NCI-H2196 (cell line): ENCODE data around the gene MT1E.
"Not testable (repeated sequence)": the region's sequence is repeated elsewhere in the genome, so short reads cannot be mapped to it uniquely, and the experiment has no call there.

ENCODE experiments used
- DNase-seq: peaks from one replicate; lab custom pipeline; 2025; ENCODE audit not compliant: unreplicated experiment; lab: John Stamatoyannopoulos, UW

Gene MT1E

DNA sequence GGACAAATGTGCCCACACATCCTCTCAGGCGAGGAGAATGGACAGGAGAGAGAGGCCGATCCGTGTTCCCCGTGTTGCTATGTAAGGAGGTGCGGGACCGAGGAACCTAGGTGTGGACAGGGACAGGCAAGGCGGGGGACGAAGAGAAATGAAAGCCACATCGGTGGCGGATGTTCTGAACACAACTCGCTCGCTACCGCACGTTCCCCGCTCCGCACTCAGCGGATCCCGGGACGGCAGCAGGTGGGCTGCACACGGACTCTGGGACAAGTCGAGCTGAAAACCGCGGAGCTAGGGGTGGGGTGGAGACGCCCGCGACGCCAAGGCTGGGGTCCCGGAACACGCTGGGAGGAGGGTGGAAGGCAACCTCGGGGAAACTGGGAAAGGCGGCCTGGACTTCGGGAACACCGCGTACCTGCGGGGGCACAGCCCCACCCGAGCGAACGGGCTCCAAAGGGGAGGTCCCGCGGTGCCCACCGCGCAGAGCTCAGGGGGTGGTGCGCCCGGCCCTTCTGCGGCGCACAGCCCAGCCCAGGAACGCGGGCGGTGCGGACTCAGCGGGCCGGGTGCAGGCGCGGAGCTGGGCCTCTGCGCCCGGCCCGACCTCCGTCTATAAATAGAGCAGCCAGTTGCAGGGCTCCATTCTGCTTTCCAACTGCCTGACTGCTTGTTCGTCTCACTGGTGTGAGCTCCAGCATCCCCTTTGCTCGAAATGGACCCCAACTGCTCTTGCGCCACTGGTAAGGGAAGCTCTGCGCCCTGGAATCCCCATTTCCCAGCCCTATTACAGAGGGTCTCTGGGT lies at the start of gene MT1E:
TSS of gene MT1E (plus strand) at position 642 of the 803 bp plus-strand sequence. CDS start at position 713, 71 bp downstream.
- no peak for DNase-seq

DNA sequence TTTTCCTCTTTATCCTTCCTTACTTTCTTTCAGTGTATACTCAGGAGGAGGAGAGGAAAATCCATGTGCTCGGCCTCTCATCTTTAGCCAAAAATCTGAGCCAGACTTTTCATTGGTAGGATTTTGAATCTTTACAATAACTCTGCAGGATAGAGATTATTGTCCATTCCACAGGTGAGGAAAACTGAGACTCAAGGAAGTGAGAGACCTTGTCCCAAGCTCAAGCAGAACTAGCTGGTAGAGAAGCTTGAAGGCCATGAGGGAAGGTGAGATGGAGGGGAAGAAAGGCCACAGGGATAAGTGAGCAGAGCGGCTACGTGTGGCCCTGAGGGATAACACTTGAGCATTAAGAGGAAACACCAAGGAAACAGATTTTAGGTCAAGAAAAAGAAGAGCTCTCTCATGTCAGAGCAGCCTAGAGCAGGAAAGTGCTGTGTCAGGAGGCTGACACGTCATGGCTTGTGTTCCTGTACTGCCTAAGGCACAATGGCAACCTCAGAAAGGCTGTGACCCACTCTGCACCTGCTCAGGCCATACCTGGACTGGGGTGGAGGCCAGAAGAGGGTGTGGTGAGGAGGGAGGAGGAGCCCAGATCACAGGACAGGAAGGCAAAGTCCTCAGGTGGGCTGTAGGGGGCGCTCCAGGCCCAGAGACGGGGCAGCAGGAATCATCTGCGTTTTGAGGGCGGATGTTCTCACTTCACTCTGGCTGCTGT lies 48.8 kb upstream of the MT1E start:
- peak; percentile 61 for DNase-seq

DNA sequence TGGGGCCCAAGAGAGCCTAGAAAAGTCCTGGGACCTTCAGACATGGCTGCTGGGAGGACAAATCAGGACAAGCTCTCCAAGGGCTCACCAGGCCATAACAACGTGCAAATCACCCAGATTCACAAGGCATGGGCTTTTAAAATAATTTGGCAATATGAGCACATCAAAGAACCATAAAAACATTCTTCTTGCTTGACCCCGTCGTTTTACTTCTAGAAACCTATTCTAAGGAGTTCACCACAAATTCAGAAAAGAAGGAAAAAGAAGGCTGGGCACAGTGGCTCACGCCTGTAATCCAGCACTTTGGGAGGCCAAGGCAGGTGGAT lies 48.3 kb upstream of the MT1E start:
- DNase-seq, result no peak

DNA sequence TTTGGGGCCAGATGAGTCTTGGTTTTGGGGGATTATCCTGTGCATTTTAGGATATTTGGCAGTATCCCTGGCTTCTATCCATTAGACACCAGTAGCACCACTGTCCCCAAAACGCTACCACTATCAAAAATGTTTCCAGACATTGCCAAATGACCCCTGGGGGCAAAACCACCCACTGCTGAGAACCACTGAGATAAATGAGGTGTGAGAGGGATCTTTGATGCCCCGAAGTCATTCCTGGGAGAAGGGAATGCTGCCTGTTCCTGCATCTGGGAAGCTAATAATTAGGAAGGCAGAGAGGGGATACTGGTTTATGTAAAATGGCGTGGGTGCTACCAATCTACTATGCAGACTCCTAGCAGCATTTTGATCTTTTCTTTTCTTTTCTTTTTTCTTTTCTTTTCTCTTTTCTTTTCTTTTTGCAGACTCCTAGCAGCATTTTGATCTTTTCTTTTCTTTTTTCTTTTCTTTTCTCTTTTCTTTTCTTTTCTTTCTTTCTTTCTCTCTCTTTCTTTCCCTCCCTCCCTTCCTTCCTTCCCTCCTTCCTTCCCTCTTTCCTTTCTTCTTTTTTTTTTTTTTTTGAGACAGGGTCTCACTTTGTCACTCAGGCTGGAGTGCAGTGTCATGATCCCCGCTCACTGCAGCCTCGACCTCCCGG lies 45.1 kb upstream of the MT1E start:
- DNase-seq, result no peak

DNA sequence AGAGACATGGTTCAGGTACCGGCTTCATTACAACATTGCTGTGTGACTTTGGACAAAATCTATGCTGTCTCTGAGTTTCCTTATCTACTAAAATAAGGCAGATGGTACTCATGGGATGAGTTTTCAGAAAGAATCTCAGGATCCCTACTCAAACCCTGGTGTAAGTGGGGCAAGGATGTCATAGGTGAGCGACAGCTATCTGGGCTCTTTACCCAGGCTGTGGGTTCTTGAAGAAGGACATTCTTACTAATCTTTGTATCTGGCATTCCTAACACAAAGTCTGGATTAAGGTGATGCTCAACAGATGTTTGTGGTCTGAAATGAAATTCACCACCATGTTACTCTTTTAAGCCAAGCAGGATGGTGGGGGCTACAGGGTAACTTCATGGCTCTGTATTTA lies 42.7 kb upstream of the MT1E start:
- not testable (repeated sequence) for DNase-seq

DNA sequence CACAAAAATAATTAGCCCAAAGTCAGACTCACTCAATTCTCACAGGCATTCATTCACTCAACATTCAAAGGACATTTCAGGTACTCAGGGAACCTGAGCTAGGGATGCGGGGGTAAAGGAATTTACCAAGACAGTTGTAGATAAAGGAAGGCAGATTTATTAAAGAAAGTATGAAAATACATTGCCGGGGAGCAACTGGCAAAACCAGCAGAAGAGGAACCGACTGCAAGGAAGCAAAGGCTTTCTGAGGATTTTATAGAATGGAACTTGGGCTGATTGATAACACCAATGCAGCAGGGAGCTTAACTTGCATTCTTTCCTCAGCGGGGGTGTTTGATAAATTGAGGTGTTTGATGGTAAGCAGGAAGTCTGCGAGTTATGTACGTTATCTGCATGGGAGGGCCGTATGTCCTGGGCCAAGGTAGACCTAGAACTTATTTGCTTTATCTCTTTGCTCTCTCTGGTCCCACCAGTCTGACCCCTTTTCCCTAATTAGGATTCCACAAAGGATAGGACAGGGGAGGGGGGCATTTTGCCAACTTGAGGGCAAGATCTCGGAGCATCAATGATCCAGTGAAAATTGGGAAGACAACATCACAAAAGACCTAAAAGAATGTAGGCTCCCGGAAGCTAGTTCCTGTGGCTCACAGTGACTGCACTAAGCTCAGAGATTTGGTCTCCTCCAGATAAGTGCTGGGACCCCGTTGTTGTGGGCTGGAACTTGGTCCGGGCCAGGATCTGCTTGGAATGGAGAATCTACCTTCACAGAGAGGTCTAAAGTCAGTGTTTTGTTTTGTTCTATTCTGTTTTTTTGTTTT lies 42.0 kb upstream of the MT1E start:
- DNase-seq, result no peak

- DNase-seq, result no peak
These were observed 41.3 kb upstream of the MT1E start for GRCh38 chr16:56584276-56584675.

DNA sequence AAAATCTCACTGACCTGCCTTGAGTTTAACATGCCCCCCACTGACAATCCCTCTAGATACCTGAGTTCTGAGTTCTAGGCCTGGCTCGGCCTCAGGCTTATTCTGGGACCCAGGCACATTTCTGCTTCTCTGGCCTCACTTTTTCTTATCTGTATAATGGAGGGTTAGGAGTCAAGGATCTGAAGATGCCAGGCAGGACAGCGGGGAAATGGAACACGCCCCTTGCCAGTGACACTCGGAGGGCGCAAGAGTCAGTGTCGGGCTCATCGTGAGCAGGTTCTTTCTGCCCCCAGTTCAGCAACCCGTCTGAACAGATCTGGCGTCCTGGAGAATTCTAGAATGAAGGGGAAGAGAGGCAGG lies 36.8 kb upstream of the MT1E start:
- DNase-seq, result no peak

- peak; percentile 58 for DNase-seq
These were observed 36.2 kb upstream of the MT1E start, which contains the start of gene MT3 for GRCh38 chr16:56589141-56590039. TSS of gene MT3 (plus strand) at chr16:56589528. CDS start at chr16:56589591, 63 bp downstream.

DNA sequence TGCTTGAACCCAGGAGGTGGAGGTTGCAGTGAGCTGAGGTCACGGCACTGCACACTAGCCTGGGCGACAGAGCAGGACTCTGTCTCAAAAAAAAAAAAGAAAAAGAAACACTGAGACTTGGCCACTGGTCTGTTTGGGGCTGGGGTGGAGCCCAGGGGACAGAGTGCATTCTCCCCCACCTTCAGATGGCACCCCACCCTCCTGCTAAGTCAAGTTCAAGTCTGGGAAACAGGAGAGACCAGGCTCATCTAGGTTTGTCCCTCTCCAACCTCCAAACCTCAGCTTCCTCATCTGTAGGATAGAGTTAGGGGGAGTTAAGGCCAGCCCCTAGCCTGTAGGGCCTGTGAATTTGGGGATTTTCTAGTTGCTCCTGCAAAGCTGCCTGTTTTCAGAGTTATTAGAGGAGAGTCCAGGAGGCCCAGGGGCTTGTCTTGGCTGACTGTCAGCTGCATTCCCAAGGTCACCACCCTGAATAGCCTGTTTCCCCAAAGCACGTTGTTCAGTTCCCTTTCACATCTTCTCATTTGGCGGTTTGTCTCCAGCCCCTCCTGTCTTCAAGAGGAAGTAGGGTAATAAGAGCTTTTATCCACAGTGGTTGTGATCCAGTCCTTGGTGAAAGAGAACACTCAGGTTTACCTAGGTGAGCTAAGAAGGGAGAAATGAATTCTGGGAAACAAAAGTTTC lies 34.1 kb upstream of the MT1E start:
- no peak for DNase-seq

DNA sequence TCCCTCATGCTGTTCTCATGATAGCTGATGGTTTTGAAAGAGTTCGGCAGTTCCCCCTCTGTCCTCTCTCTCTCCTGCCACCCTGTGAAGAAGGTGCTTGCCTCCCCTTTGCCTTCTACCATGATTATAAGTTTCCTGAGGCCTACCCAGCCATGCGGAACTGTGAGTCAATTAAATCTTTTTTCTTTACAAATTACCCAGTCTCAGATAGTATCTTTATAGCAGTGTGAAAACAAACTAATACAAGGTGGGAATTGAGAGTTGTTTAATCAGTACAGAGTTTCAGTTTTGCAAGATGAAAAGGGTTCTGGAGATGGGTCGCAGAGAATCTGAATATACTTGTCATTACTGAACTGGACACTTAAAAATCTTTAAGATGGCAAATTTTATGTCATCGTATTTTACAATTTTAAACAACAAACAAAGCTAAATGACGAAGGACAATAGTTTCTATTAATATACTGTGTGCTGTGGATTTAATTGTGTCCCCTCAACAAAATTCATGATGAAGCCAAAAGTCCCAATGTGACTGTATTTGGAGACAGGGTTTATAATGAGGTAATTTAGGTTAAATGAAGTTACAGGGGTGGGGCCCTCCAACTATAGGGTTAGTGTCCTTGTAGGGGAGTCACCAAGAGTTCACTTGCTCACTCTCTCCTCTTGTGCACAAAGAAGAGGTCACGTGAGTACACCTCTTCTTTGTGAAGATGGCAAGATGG lies 31.8 kb upstream of the MT1E start:
- no peak for DNase-seq

- DNase-seq, result no peak
These were observed 31.3 kb upstream of the MT1E start for GRCh38 chr16:56594292-56594619.

- peak; percentile 12 for DNase-seq
These were observed 25.1 kb upstream of the MT1E start for GRCh38 chr16:56600398-56600999.

GRCh38 chr16:56601325-56601724 lies 24.3 kb upstream of the MT1E start:
- DNase-seq, result no peak

DNA sequence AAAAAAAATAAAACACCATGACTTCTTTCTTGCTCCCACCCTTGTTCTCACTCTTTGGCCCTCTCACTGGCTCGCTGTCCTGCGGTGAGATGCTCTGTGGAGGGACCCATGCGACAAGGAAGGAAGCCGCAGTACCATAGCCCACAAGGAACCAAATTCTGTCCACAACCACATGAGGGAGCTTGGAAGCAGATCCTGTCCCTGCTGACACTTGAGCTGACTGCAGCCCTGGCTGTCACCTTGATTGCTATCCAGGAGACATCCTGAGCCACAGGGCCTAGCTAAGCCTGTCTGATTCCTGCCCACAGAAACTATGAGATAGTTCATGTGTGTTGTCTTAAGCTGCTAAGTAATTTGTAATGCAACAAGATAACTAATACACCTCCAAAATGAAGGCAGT lies 22.0 kb upstream of the MT1E start:
- DNase-seq, result peak; percentile 35

DNA sequence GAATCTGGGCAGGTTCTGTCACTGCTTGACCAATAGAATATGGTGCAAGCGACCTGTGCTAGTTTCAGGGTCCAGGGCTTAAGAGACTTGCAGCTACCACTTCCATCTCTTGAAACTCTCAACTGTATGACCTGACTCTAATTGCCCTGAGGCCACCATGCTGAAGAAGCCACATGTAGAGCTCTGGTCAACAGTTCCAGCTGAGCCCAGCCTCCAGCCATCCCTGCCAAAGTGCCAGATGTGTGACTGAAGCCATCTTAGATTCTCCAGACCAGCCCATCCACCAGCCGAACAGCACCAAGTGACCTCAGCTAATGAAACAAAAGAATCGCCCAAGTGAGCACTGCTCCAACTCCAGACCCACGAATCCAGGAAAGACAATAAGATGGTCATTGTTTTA lies 20.6 kb upstream of the MT1E start:
- DNase-seq, result no peak

- no peak for DNase-seq
These were observed 20.1 kb upstream of the MT1E start for GRCh38 chr16:56605475-56605874.

GRCh38 chr16:56606071-56606475 lies 19.5 kb upstream of the MT1E start:
- DNase-seq, result no peak
